WTC11 (cell line): ENCODE results near the gene POU6F1. TPM values are rescaled to one million over a fixed set of nuclear protein-coding genes. Genes with fewer than 3 reads are reported as not detected.

Experiments
- ATAC-seq: fragments of 200-7000 bp; cut with Tn5 transposase; 2 replicates; pipeline ENCODE4 v1.10.0; 2021; ENCODE audit warnings: mild to moderate bottlenecking, moderate library complexity
- CTCF ChIA-PET: fragments of 300-600 bp; sonication (Branson Sonifier 250); formaldehyde crosslinking; loops from one replicate; lab custom pipeline; 2021; ENCODE audit warnings: antibody characterized with exemption; lab: Charles Lee
- POLR2A ChIA-PET: fragments of 350-600 bp; sonication (Branson Sonifier 250); formaldehyde crosslinking; loops from one replicate; lab custom pipeline; 2021; ENCODE audit warnings: antibody characterized with exemption; lab: Charles Lee
- DNase-seq: peaks from one replicate; pipeline ENCODE4 v3.0.0; 2021; ENCODE audit warnings: low spot score
- H3K27ac Mint-ChIP-seq: 2 replicates; pipeline ENCODE4 v1.8.0; 2021; ENCODE audit warnings: mixed read lengths
- H3K27me3 Mint-ChIP-seq: 2 replicates; pipeline ENCODE4 v1.8.0; 2021; ENCODE audit warnings: low read depth, mild to moderate bottlenecking, moderate library complexity, mixed read lengths
- H3K36me3 Mint-ChIP-seq: 2 replicates; pipeline ENCODE4 v1.8.0; 2021; ENCODE audit warnings: mixed read lengths
- H3K4me1 Mint-ChIP-seq: 2 replicates; pipeline ENCODE4 v1.8.0; 2022; ENCODE audit warnings: mixed read lengths
- H3K4me3 Mint-ChIP-seq: 2 replicates; pipeline ENCODE4 v1.8.0; 2021; ENCODE audit warnings: mild to moderate bottlenecking, moderate library complexity, mixed read lengths
- H3K9me3 Mint-ChIP-seq: 2 replicates; pipeline ENCODE4 v1.8.0; 2021; ENCODE audit warnings: mixed read lengths
- ELF4 ChIP-seq: sonication (generic); formaldehyde crosslinking; IDR thresholded peaks from 2 replicates; pipeline ENCODE4 v1.8.1; 2022; ENCODE audit warnings: low read depth, mild to moderate bottlenecking, moderate library complexity, missing genetic modification reagents
- ETV6 ChIP-seq: sonication (generic); formaldehyde crosslinking; IDR thresholded peaks from 2 replicates; pipeline ENCODE4 v1.8.1; 2022; ENCODE audit warnings: mild to moderate bottlenecking, missing genetic modification reagents
- GTF2I ChIP-seq: fragments of 250-450 bp; sonication (Bioruptor Pico); conservative IDR thresholded peaks from 2 replicates; pipeline ENCODE4 v1.4.0; 2021; ENCODE audit warnings: mild to moderate bottlenecking
- IRF2 ChIP-seq: sonication (generic); formaldehyde crosslinking; IDR thresholded peaks from 2 replicates; pipeline ENCODE4 v1.8.0; 2022; ENCODE audit warnings: low read depth, missing genetic modification reagents, borderline replicate concordance
- KAT7 ChIP-seq: sonication (generic); formaldehyde crosslinking; IDR thresholded peaks from 2 replicates; pipeline ENCODE4 v1.8.1; 2023; ENCODE audit warnings: missing genetic modification reagents, mild to moderate bottlenecking, borderline replicate concordance
- NFATC4 ChIP-seq: fragments of 250-450 bp; sonication (Bioruptor Pico); IDR thresholded peaks from 2 replicates; pipeline ENCODE4 v1.9.0; 2021; ENCODE audit warnings: mild to moderate bottlenecking
- NFE2L1 ChIP-seq: sonication (generic); formaldehyde crosslinking; IDR thresholded peaks from 2 replicates; pipeline ENCODE4 v1.8.1; 2023; ENCODE audit warnings: missing genetic modification reagents
- NR1H2 ChIP-seq: sonication (generic); formaldehyde crosslinking; IDR thresholded peaks from 2 replicates; pipeline ENCODE4 v1.9.0; 2021; ENCODE audit warnings: mild to moderate bottlenecking, moderate library complexity, missing genetic modification reagents
- SOX15 ChIP-seq: fragments of 250-450 bp; sonication (Bioruptor Pico); IDR thresholded peaks from 2 replicates; pipeline ENCODE4 v1.9.0; 2021; ENCODE audit warnings: mild to moderate bottlenecking
- total RNA-seq: library from RNA; stranded (reverse); gene quantifications from 3 replicates; pipeline ENCODE4 v1.2.3, GENCODE V29; 2021
- TF ChIP-seq, protein P1 (sequence below): sonication (generic); formaldehyde crosslinking; IDR thresholded peaks from 2 replicates; pipeline ENCODE4 v1.8.0; 2023; ENCODE audit warnings: missing genetic modification reagents, mild to moderate bottlenecking, borderline replicate concordance
- TF ChIP-seq, protein P2 (sequence below): sonication (generic); formaldehyde crosslinking; IDR thresholded peaks from 2 replicates; pipeline ENCODE4 v1.8.1; 2023; ENCODE audit warnings: mild to moderate bottlenecking, missing genetic modification reagents, moderate library complexity
- TF ChIP-seq, protein P3 (sequence below): sonication (generic); formaldehyde crosslinking; IDR thresholded peaks from 2 replicates; pipeline ENCODE4 v1.8.1; 2022; ENCODE audit warnings: low read depth, mild to moderate bottlenecking, moderate library complexity, missing genetic modification reagents, borderline replicate concordance
- TF ChIP-seq, protein P4 (sequence below): sonication (generic); formaldehyde crosslinking; IDR thresholded peaks from 2 replicates; pipeline ENCODE4 v1.8.0; 2022; ENCODE audit warnings: mild to moderate bottlenecking, missing genetic modification reagents
- TF ChIP-seq, protein P5 (sequence below): fragments of 250-450 bp; sonication (Bioruptor Pico); conservative IDR thresholded peaks from 2 replicates; pipeline ENCODE4 v1.9.0; 2021; ENCODE audit warnings: mild to moderate bottlenecking
- TF ChIP-seq, protein P6 (sequence below): fragments of 250-450 bp; sonication (Bioruptor Pico); IDR thresholded peaks from 2 replicates; pipeline ENCODE4 v1.9.0; 2021; ENCODE audit warnings: mild to moderate bottlenecking
- TF ChIP-seq, protein P7 (sequence below): fragments of 200-600 bp; IDR thresholded peaks from 2 replicates; pipeline ENCODE4 v1.8.0; 2022; ENCODE audit warnings: antibody characterized with exemption
- TF ChIP-seq, protein P8 (sequence below): fragments of 250-450 bp; sonication (Bioruptor Pico); IDR thresholded peaks from 2 replicates; pipeline ENCODE4 v1.9.0; 2021; ENCODE audit warnings: moderate library complexity, mild to moderate bottlenecking, inconsistent platforms, borderline replicate concordance

POU6F1 gene
- total RNA-seq, 1 experiment from 2014 or later = 10.2 TPM

DNA sequence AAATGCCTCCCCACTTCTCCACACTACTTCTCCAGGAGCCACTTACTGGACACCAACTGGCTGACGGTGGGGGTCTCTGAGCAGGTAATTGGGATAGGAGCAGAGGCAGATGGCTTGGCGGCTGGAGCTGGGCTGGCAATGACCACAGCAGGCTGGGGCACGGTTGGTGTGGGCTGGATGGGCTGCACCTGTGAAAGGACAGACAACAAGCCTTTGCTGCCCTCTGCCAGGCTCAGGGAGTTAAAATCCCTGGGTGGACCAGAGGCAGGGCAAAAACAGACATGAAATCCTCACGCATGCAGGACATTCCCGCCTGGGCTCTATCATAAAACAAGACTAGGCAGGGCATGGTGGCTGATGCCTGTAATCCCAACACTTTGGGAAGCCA, 25.6 kb downstream of the POU6F1 start:
- H3K27me3 Mint-ChIP-seq = no peaks in the 10 kb centered on the region
- no peak for ATAC-seq
- CTCF ChIA-PET = interaction anchor here (1.0 kb wide), 1 partner anchor 149 kb away, joined by 4 read pairs; no protein-coding TSS in a partner anchor

DNA sequence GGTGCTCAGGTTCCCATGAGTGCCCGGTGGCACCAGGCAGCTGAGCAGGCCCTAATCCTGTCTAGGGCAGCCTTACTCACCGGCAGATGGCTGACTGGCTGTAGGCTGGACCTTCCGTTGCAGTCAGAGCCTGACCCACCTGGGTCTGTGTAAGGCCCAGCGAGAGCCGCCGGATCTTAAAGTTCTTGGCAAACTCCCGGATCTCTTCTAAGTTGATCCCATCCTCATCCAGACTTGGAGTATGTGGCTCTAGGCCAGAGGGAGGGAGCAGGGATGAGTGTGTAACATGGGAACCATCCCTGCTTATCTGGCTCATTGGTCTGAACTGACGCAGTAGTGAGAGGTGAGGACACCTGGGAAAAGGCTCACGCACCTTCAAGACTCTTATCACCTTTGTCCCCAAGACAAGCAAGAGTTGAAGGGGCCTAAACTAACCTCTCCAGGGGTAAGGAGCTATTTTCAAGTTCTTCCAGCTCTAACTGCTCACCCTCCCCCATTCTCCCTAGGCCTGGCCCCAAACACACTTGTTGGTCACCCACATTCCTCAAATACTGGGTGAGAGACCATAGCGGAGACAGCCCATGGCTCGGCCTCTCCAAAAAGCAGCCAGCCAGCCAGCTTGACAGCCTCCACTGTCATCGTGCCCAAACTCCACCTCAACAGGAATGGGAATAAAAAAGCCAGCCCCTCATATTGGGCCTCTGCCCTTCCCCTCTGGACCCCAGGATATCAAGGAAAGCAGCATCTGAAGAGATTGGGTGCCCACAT, 26.2 kb downstream of the POU6F1 start:
- H3K4me1 Mint-ChIP-seq = 0 out of 2 replicates have a peak, but pooled peaks cover 2% of the 10 kb centered on the region
- no peak overlapping the region for H3K27ac Mint-ChIP-seq
- POLR2A ChIA-PET = no interaction called here
- no peaks in the 10 kb centered on the region for H3K9me3 Mint-ChIP-seq
- CTCF ChIA-PET = no interaction called here
- no peaks in the 10 kb centered on the region for H3K36me3 Mint-ChIP-seq
- no peaks in the 10 kb centered on the region for H3K27me3 Mint-ChIP-seq
- no peak for DNase-seq
- H3K4me3 Mint-ChIP-seq = no peak overlapping the region
- no peak for ATAC-seq
- TF ChIP-seq, protein P1, sequence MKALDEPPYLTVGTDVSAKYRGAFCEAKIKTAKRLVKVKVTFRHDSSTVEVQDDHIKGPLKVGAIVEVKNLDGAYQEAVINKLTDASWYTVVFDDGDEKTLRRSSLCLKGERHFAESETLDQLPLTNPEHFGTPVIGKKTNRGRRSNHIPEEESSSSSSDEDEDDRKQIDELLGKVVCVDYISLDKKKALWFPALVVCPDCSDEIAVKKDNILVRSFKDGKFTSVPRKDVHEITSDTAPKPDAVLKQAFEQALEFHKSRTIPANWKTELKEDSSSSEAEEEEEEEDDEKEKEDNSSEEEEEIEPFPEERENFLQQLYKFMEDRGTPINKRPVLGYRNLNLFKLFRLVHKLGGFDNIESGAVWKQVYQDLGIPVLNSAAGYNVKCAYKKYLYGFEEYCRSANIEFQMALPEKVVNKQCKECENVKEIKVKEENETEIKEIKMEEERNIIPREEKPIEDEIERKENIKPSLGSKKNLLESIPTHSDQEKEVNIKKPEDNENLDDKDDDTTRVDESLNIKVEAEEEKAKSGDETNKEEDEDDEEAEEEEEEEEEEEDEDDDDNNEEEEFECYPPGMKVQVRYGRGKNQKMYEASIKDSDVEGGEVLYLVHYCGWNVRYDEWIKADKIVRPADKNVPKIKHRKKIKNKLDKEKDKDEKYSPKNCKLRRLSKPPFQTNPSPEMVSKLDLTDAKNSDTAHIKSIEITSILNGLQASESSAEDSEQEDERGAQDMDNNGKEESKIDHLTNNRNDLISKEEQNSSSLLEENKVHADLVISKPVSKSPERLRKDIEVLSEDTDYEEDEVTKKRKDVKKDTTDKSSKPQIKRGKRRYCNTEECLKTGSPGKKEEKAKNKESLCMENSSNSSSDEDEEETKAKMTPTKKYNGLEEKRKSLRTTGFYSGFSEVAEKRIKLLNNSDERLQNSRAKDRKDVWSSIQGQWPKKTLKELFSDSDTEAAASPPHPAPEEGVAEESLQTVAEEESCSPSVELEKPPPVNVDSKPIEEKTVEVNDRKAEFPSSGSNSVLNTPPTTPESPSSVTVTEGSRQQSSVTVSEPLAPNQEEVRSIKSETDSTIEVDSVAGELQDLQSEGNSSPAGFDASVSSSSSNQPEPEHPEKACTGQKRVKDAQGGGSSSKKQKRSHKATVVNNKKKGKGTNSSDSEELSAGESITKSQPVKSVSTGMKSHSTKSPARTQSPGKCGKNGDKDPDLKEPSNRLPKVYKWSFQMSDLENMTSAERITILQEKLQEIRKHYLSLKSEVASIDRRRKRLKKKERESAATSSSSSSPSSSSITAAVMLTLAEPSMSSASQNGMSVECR (CRISPR knock-in tag) = no peak
- TF ChIP-seq, protein P2, sequence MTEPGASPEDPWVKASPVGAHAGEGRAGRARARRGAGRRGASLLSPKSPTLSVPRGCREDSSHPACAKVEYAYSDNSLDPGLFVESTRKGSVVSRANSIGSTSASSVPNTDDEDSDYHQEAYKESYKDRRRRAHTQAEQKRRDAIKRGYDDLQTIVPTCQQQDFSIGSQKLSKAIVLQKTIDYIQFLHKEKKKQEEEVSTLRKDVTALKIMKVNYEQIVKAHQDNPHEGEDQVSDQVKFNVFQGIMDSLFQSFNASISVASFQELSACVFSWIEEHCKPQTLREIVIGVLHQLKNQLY (CRISPR knock-in tag) = no peak
- TF ChIP-seq, protein P3, sequence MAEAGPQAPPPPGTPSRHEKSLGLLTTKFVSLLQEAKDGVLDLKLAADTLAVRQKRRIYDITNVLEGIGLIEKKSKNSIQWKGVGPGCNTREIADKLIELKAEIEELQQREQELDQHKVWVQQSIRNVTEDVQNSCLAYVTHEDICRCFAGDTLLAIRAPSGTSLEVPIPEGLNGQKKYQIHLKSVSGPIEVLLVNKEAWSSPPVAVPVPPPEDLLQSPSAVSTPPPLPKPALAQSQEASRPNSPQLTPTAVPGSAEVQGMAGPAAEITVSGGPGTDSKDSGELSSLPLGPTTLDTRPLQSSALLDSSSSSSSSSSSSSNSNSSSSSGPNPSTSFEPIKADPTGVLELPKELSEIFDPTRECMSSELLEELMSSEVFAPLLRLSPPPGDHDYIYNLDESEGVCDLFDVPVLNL = no peak
- TF ChIP-seq, protein P4, sequence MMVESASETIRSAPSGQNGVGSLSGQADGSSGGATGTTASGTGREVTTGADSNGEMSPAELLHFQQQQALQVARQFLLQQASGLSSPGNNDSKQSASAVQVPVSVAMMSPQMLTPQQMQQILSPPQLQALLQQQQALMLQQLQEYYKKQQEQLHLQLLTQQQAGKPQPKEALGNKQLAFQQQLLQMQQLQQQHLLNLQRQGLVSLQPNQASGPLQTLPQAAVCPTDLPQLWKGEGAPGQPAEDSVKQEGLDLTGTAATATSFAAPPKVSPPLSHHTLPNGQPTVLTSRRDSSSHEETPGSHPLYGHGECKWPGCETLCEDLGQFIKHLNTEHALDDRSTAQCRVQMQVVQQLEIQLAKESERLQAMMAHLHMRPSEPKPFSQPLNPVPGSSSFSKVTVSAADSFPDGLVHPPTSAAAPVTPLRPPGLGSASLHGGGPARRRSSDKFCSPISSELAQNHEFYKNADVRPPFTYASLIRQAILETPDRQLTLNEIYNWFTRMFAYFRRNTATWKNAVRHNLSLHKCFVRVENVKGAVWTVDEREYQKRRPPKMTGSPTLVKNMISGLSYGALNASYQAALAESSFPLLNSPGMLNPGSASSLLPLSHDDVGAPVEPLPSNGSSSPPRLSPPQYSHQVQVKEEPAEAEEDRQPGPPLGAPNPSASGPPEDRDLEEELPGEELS (CRISPR knock-in tag) = no peak
- TF ChIP-seq, protein P5, sequence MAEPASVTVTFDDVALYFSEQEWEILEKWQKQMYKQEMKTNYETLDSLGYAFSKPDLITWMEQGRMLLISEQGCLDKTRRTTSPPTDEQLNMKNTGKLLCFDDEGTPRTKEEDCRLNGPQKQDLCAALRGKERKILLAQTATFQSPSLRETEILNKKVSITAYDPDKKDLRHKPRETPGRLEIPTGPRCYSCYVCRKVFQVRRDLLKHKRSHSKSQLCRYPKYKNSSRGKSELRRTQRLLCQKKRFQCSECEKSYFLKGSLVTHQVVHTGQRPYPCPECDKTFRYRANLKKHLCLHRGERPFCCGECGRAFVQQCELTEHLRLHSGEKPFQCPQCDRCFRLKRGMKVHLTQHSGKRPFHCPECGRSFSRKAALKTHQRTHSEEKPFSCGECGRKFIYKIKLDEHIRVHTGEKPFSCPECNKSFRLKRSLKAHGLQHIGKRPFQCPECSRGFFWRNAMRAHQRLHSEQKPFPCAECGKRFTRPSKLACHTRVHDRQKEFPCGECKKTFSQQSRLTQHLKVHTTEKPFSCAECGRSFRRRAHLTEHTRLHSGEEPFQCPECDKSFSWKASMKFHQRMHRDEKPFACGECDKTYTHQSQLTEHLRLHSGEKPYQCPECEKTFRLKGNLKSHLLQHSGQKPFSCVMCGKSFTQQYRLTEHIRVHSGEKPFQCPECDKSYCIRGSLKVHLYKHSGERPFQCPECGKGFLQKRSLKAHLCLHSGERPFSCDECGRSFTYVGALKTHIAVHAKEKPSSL (CRISPR knock-in tag) = no peak
- TF ChIP-seq SOX15 (CRISPR knock-in tag) (no peak), NR1H2 (CRISPR knock-in tag) (no peak)
- TF ChIP-seq, protein P6, sequence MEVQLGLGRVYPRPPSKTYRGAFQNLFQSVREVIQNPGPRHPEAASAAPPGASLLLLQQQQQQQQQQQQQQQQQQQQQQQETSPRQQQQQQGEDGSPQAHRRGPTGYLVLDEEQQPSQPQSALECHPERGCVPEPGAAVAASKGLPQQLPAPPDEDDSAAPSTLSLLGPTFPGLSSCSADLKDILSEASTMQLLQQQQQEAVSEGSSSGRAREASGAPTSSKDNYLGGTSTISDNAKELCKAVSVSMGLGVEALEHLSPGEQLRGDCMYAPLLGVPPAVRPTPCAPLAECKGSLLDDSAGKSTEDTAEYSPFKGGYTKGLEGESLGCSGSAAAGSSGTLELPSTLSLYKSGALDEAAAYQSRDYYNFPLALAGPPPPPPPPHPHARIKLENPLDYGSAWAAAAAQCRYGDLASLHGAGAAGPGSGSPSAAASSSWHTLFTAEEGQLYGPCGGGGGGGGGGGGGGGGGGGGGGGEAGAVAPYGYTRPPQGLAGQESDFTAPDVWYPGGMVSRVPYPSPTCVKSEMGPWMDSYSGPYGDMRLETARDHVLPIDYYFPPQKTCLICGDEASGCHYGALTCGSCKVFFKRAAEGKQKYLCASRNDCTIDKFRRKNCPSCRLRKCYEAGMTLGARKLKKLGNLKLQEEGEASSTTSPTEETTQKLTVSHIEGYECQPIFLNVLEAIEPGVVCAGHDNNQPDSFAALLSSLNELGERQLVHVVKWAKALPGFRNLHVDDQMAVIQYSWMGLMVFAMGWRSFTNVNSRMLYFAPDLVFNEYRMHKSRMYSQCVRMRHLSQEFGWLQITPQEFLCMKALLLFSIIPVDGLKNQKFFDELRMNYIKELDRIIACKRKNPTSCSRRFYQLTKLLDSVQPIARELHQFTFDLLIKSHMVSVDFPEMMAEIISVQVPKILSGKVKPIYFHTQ = no peak

More for the DNA sequence above, 25.6 kb downstream of the POU6F1 start:
- Mint-ChIP-seq H3K9me3 (no peaks in the 10 kb centered on the region), H3K4me1 (0 out of 2 replicates have a peak, but pooled peaks cover 2% of the 10 kb centered on the region), H3K27ac (no peak overlapping the region), H3K4me3 (no peak overlapping the region), H3K36me3 (no peaks in the 10 kb centered on the region)
- TF ChIP-seq ELF4 = no peak
- no peak for TF ChIP-seq GTF2I (CRISPR knock-in tag)
- TF ChIP-seq NFE2L1 = no peak
- no peak for TF ChIP-seq IRF2 (CRISPR knock-in tag)
- TF ChIP-seq ETV6 (CRISPR knock-in tag) = no peak
- no peak for TF ChIP-seq KAT7
- TF ChIP-seq, protein P7, sequence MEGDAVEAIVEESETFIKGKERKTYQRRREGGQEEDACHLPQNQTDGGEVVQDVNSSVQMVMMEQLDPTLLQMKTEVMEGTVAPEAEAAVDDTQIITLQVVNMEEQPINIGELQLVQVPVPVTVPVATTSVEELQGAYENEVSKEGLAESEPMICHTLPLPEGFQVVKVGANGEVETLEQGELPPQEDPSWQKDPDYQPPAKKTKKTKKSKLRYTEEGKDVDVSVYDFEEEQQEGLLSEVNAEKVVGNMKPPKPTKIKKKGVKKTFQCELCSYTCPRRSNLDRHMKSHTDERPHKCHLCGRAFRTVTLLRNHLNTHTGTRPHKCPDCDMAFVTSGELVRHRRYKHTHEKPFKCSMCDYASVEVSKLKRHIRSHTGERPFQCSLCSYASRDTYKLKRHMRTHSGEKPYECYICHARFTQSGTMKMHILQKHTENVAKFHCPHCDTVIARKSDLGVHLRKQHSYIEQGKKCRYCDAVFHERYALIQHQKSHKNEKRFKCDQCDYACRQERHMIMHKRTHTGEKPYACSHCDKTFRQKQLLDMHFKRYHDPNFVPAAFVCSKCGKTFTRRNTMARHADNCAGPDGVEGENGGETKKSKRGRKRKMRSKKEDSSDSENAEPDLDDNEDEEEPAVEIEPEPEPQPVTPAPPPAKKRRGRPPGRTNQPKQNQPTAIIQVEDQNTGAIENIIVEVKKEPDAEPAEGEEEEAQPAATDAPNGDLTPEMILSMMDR = no peak
- TF ChIP-seq NFATC4 (CRISPR knock-in tag) = no peak
- TF ChIP-seq, protein P8, sequence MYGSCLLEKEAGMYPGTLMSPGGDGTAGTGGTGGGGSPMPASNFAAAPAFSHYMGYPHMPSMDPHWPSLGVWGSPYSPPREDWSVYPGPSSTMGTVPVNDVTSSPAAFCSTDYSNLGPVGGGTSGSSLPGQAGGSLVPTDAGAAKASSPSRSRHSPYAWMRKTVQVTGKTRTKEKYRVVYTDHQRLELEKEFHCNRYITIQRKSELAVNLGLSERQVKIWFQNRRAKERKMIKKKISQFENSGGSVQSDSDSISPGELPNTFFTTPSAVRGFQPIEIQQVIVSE (CRISPR knock-in tag) = no peak
- DNase-seq = no peak
- POLR2A ChIA-PET = no interaction called here
